IPS-15b (cell line): Measurements from ENCODE around the gene STK32C.

Source experiments
- H3K27me3 ChIP-seq: one replicate; pipeline ENCODE4 v1.6.1; 2013; ENCODE audit warnings: low read length; ENCODE audit not compliant: control insufficient read depth, insufficient read depth
- H3K36me3 ChIP-seq: one replicate; pipeline ENCODE4 v1.6.1; 2013; ENCODE audit warnings: low read length; ENCODE audit not compliant: control insufficient read depth, insufficient read depth
- H3K4me1 ChIP-seq: one replicate; pipeline ENCODE4 v1.6.1; 2013; ENCODE audit warnings: mild to moderate bottlenecking, low read length; ENCODE audit not compliant: control insufficient read depth, insufficient read depth
- H3K4me3 ChIP-seq: one replicate; pipeline ENCODE4 v1.5.1; 2013; ENCODE audit warnings: low read depth, low read length
- H3K9ac ChIP-seq: one replicate; pipeline ENCODE4 v1.6.1; 2013; ENCODE audit warnings: low read depth, mild to moderate bottlenecking, low read length
- H3K9me3 ChIP-seq: one replicate; pipeline ENCODE4 v1.6.1; 2013; ENCODE audit warnings: mild to moderate bottlenecking, low read length; ENCODE audit not compliant: control insufficient read depth, insufficient read depth

Gene STK32C

GRCh38 chr10:132336919-132337407 is 29.2 kb upstream of the STK32C start:
- H3K4me3 ChIP-seq: no peak overlapping the region

GRCh38 chr10:132336064-132336746 is 28.5 kb upstream of the STK32C start:
- Histone ChIP-seq H3K36me3 (no peaks in the 10 kb centered on the region), H3K4me3 (no peak overlapping the region), H3K27me3 (no peaks in the 10 kb centered on the region), H3K9ac (no peak overlapping the region), H3K4me1 (no peaks in the 10 kb centered on the region), H3K9me3 (no peaks in the 10 kb centered on the region)

More at GRCh38 chr10:132336919-132337407, 29.2 kb upstream of the STK32C start:
- no peaks in the 10 kb centered on the region for H3K9me3 ChIP-seq
- no peaks in the 10 kb centered on the region for H3K4me1 ChIP-seq
- no peaks in the 10 kb centered on the region for H3K36me3 ChIP-seq
- H3K9ac ChIP-seq: no peak overlapping the region
- H3K27me3 ChIP-seq: no peaks in the 10 kb centered on the region

- H3K4me1 ChIP-seq: no peaks in the 10 kb centered on the region
- H3K4me3 ChIP-seq: peak overlapping the region; percentile 6
- no peaks in the 10 kb centered on the region for H3K27me3 ChIP-seq
- no peak overlapping the region for H3K9ac ChIP-seq
- H3K36me3 ChIP-seq: no peaks in the 10 kb centered on the region
- H3K9me3 ChIP-seq: no peaks in the 10 kb centered on the region
Observed at GRCh38 chr10:132335189-132336063, 27.7 kb upstream of the STK32C start.

GRCh38 chr10:132334631-132335188 is 27.0 kb upstream of the STK32C start:
- Histone ChIP-seq H3K9me3 (no peaks in the 10 kb centered on the region), H3K27me3 (no peaks in the 10 kb centered on the region), H3K36me3 (no peaks in the 10 kb centered on the region), H3K4me1 (no peaks in the 10 kb centered on the region), H3K4me3 (peak overlapping the region; percentile 6), H3K9ac (no peak overlapping the region)

- Histone ChIP-seq H3K27me3 (no peaks in the 10 kb centered on the region), H3K4me3 (no peak overlapping the region), H3K4me1 (no peaks in the 10 kb centered on the region), H3K9me3 (no peaks in the 10 kb centered on the region), H3K36me3 (no peaks in the 10 kb centered on the region), H3K9ac (no peak overlapping the region)
Observed at GRCh38 chr10:132333386-132333785, 25.6 kb upstream of the STK32C start.

- no peaks in the 10 kb centered on the region for H3K27me3 ChIP-seq
- no peaks in the 10 kb centered on the region for H3K9me3 ChIP-seq
- H3K4me1 ChIP-seq: no peaks in the 10 kb centered on the region
- H3K9ac ChIP-seq: peak overlapping the region; percentile 54
- no peaks in the 10 kb centered on the region for H3K36me3 ChIP-seq
- H3K4me3 ChIP-seq: peak overlapping the region; percentile 71
Observed at GRCh38 chr10:132332433-132332754, 24.6 kb upstream of the STK32C start.

GRCh38 chr10:132331601-132332432 is 24.1 kb upstream of the STK32C start, which contains the start of gene LRRC27:
TSS of gene LRRC27 (plus strand) at chr10:132332193. CDS start at chr10:132333525, 1,332 bp downstream.
- Histone ChIP-seq H3K9ac (peak within 1 kb of the TSS; percentile 85), H3K4me3 (peak within 1 kb of the TSS; percentile 94), H3K36me3 (no peaks in the 10 kb centered on the region), H3K4me1 (no peaks in the 10 kb centered on the region), H3K27me3 (no peaks in the 10 kb centered on the region), H3K9me3 (no peaks in the 10 kb centered on the region)

- Histone ChIP-seq H3K9me3 (no peaks in the 10 kb centered on the region), H3K9ac (no peak overlapping the region), H3K4me3 (peak overlapping the region; percentile 94), H3K36me3 (no peaks in the 10 kb centered on the region), H3K27me3 (no peaks in the 10 kb centered on the region), H3K4me1 (no peaks in the 10 kb centered on the region)
Observed at GRCh38 chr10:132330486-132330833, 22.7 kb upstream of the STK32C start.

- Histone ChIP-seq H3K9ac (no peak overlapping the region), H3K4me1 (no peaks in the 10 kb centered on the region), H3K36me3 (no peaks in the 10 kb centered on the region), H3K27me3 (no peaks in the 10 kb centered on the region), H3K4me3 (peak overlapping the region; percentile 94), H3K9me3 (no peaks in the 10 kb centered on the region)
Observed at GRCh38 chr10:132329565-132330485, 22.1 kb upstream of the STK32C start.

- Histone ChIP-seq H3K4me3 (no peak overlapping the region), H3K27me3 (no peaks in the 10 kb centered on the region), H3K36me3 (no peaks in the 10 kb centered on the region), H3K9ac (no peak overlapping the region), H3K4me1 (no peaks in the 10 kb centered on the region), H3K9me3 (no peaks in the 10 kb centered on the region)
Observed at GRCh38 chr10:132328738-132329137, 21.0 kb upstream of the STK32C start.
